ENCODE measurements around the gene NT5C2.
"Not testable (repeated sequence)": the region's sequence is repeated elsewhere in the genome, so short reads cannot be mapped to it uniquely, and the experiment has no call there.

The NT5C2 gene

DNA sequence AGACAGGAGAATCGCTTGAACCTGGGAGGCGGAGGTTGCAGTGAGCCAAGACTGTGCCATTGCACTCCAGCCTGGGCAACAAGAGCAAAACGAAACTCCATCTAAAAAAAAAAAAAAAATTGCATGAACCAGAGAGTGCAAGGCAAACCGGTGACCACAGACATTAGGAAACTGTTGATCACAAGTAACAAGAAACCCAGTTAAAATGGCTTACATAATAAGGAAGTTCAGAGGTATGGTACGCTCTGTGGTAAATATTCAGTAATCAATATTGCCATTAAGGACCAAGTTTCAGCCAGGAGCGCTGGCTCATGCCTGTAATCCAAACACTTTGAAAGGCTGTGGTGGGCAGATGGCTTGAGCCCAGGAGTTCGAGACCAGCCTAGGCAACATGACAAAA, 9.2 kb upstream of the NT5C2 start:
- no peak for DNase-seq (ENCODE audit: low read depth)

DNA sequence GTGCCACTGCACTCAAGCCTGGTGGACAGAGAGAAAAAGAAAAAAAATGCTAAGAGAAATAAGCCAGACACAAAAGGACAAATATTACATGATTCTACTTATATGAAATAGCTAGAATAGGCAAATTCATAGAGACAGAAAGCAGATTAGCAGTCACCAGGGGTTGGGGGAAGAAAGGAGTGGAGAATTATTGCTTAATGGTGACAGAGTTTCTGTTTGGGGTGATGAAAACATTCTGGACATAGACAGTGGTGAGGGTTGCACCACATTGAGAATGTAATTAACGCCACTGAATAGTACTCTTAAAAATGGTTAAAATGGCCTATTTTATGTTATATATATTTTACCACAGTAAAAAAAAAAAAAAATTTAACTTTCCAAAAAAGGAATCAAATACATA, 6.4 kb upstream of the NT5C2 start:
- no peak for DNase-seq (ENCODE audit: low read depth)

- no peak for DNase-seq (ENCODE audit: low read depth)
These were observed 5.6 kb upstream of the NT5C2 start for GRCh38 chr10:103198648-103199047.

- no peak for DNase-seq (ENCODE audit: low read depth)
These were observed 4.8 kb upstream of the NT5C2 start for GRCh38 chr10:103197903-103198302.

GRCh38 chr10:103197174-103197573, 4.1 kb upstream of the NT5C2 start:
- no peak for DNase-seq (ENCODE audit: low read depth)

- no peak for DNase-seq (ENCODE audit: low read depth)
These were observed 3.4 kb upstream of the NT5C2 start for GRCh38 chr10:103196516-103196915.

DNA sequence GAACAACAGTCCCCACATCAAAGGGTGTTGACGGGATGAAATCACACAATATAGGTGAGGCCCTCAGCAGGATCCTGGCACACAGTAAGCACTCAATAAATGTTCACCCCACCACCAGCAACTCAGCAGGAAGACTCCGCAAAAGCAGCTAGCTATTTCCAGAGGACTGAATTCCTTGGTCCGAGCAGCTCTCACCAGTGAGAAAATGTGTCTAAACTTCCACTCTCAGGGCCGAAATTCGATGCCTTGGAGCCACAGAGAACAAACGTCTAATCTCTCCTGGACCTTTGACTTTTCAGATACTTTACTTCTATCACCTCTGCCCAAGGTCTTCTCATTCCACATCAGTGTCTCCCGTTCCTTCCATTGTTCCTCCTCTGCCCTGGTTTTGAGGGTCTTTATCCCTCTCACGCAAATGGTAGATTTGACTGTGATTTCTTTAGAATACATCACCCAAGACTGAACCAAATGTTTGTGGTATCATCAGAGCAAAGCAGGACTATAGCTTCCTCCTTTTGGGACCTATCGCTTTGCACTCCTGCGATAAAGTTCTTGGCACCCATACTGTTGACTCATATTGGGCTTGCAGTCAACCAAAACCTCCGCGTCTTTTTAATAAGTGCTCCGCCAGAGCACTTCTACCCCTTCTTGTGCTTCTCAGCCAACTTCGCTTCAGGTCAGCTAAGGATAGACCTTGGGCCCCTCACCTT, 903 bp upstream of the NT5C2 start:
- no peak for DNase-seq (ENCODE audit: low read depth)

DNA sequence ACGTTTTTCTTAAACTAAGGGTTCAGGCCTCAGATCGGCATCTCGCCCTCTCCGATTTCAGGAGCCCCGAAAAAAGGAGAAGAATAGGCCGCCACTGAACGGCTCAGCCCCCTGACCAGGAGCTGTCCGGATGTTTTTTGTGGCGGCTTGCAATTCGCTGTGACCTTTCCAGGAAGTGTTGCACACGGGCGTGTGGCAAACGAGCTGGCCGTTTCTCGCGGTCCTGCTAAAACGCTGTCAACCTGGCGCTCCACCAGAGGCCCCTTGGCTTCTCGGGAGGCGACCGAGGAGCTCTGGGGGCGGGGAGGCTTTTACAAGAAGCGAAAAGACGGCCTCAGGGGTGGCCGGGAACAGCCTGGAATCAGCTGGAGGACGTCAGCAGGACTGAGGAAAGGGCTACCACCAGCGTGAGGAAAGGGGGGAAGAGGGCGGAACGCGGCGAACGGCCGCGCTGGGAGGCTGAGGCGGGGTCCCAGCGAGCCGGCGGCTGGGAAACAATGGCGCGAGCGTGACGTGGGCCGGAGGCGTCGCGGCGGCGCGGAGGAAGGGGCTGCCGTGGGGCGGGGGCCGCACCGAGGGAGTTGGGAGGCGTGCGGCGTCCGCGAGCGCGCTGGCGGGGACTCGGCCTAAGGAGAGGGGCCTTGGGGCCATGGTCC, 493 bp downstream of the NT5C2 start:
- DNase-seq (ENCODE audit: low read depth): peak; percentile 26

DNA sequence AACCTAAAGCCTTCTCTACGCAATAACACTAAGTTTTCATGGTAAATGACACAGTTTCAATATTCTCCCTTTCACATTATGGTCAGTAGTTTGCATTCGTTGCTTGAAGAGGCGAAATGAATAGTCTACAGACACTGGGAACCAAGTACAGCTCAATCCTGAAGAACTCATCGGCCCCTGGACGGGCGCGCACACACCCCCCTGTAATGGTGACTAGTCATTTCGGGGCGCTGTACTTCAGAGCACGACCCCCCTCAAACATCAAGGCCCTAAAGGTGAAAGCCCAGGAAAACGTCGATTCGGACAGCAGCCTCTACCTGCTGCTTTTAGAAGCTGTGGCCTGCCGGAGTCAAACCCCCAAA, 1.0 kb downstream of the NT5C2 start:
- no peak for DNase-seq (ENCODE audit: low read depth)

- DNase-seq (ENCODE audit: low read depth): not testable (repeated sequence)
These were observed 1.9 kb downstream of the NT5C2 start for GRCh38 chr10:103191198-103191597.

DNA sequence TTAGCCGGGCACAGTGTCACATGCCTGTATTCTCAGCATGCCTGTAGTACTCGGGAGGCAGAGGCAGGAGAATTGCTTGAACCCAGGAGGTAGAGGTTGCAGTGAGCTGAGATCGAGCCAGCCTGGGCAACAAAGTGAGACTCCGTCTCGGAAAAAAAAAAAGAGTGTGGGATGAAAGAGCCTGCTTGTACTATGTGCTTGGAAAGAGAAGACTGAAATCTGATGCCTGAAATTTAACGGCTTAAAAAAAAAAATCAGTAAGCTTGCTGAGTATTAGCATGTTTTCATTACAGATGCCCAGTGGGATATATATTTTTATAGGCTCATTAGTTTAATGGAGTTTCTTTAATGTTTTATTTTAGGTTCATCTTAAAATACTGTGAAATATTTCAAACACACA, 4.2 kb downstream of the NT5C2 start:
- no peak for DNase-seq (ENCODE audit: low read depth)

DNA sequence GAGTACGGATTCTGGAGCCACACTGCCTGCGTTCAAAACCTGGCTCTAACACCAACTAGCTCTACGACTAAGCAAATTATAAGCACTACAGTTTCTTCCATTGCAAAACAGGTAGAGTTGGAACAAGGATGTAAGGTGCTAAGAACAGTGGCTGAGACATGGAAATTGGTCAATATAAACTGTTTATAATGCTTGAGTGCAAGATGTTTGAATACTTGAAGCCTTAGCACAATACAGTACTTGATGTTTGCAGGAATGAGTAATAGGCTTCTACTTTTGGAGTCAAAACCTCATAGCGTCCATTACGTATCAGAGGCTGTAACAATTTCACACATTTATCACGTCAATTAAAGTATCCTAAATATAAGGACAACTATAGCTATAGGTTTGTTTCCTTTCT, 6.9 kb downstream of the NT5C2 start:
- DNase-seq (ENCODE audit: low read depth): no peak

- DNase-seq (ENCODE audit: low read depth): no peak
These were observed 8.5 kb downstream of the NT5C2 start for GRCh38 chr10:103184615-103185014.

GRCh38 chr10:103183991-103184451, 9.1 kb downstream of the NT5C2 start:
- not testable (repeated sequence) for DNase-seq (ENCODE audit: low read depth)

- DNase-seq (ENCODE audit: low read depth): no peak
These were observed 11.8 kb downstream of the NT5C2 start for GRCh38 chr10:103181244-103181643.

- no peak for DNase-seq (ENCODE audit: low read depth)
These were observed 12.6 kb downstream of the NT5C2 start for GRCh38 chr10:103180491-103180890.

DNA sequence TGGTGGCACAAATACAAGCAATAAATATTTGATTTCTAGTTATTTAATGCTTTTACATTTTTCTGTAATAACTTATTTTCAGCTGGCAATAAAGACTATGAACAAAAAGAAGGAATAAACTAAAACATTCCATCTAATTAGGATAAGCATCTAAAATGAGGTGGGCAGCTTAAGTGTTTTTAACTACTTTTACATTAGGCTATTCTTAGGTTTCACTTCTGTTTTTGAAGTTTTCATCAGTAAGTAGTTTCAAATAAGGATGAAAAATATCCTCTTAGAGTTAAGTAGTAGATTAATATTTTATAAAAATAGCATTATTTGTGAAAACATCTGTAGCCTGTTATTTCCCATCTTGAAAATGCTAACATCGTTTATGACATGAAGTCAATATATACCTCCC, 15.9 kb downstream of the NT5C2 start:
- no peak for DNase-seq (ENCODE audit: low read depth)

DNA sequence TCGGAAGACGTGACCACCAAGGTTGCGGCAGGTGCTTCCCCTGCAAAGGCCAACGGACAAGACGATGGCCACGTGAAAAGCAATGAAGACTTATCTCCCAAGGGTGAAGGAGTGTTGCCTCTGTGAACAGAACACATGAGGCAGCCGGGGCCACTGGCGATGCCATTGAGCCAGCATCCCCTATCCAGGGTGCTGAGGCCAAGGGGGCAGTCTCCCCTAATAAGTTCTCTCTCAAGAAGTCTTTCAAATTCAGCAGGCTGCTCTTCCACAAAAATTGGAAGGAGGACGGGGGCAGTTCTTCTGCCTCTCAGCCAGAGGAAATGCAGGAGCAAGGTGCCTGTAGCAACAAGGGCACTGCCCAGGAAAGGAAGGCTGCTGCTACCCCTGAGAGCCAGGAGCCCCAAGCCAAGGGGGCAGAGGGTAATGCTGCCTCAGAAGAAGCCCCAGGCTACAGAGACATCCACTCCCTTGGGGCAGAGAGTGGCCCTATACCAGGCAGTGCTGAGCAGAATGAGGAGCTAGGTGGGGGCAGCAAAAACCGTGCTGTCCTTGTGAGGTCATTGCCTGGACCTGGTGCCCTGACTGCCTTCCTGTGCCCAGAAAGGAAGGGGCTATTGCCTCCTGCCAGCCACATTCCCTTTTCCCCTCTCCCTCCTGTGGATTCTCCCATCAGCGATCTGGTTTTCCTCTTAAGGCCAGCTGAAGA, 17.3 kb downstream of the NT5C2 start:
- DNase-seq (ENCODE audit: low read depth): no peak

DNA sequence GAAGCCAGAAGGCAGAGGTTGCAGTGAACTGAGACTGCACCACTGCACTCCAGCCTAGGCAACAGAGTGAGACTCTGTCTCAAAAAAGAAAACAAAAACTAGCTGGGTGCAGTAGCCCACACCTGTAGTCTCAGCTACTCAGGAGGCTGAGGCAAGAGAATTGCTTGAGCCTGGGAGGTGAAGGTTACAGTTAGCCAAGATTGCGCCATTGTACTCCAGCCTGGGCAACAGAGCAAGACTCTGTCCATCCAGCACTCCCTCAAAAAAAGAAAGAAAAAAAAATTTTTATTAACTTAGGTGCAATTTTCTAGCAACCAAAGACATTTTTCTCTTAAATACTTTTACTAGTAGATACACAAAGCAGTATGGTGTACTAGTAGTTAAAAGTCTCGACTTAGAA, 18.7 kb downstream of the NT5C2 start:
- not testable (repeated sequence) for DNase-seq (ENCODE audit: low read depth)

DNA sequence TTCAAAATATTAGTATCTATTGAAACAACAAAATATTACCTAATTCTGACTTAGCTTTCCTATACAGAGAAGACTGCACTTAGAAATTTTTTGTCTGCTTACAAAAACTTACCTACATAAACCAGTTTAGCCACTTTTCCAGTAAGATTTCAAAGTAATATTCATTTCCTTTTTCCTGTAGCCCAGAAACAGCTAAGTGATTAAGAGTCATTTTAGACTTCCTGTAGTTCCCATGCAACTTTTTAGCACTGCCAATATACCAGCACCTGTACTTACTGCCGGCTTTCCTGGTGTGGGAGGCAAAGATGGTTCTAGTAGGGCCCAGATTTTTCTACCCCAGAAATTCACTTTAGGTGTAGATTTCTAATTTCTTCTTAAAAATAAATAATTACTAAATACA, 21.8 kb downstream of the NT5C2 start:
- DNase-seq (ENCODE audit: low read depth): no peak

DNA sequence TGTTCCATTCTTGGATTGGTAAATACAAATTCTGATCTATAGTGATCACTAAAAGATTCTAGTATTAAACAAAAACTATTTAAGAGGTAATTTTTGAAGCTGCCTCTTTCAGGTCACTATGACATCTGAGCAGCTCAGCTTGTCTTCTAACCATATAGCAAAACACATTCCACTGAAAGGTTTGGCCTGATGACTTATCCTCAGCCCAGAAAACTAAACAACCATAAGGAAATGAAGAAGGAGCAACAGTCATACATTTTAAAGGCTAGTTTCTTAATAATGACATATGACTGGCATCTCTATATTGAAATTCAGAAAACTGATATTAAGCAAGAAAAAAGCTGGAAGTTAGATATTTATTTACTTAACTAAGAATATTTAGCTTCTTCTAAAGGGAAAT, 24.6 kb downstream of the NT5C2 start:
- DNase-seq (ENCODE audit: low read depth): no peak

- DNase-seq (ENCODE audit: low read depth): not testable (repeated sequence)
These were observed 25.5 kb downstream of the NT5C2 start for GRCh38 chr10:103167554-103167953.

DNA sequence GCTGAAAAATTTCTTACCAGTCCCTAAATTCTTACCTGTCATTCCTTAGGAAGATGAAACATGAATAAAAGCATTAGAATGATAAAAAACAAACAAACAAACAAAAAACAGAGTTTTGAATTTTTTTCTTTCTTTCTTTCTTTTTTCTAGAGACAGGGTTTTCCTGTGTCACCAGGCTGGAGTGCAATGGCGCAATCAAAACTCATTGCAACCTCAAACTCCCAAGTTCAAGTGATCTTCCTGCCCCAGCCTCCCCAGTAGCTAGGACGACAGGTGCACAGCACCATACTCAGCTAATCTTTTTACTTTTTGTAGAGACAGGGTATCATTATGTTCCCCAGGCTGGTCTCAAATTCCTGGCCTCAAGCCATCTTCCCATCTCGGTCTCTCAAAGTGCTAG, 26.5 kb downstream of the NT5C2 start:
- DNase-seq (ENCODE audit: low read depth): no peak

Data from stimulated activated CD8-positive, alpha-beta memory T cell treated with anti-CD3 and anti-CD28 coated beads, Interleukin-15, amount 100 ng/mL, for 24 hours (primary cell).